CD8-positive, alpha-beta memory T cell (primary cell): ENCODE measurements around the gene AVEN. TPM values are rescaled to one million over a fixed set of nuclear protein-coding genes. Genes with fewer than 3 reads are reported as not detected.
"Not testable (repeated sequence)": the region's sequence is repeated elsewhere in the genome, so short reads cannot be mapped to it uniquely, and the experiment has no call there.

ENCODE experiments used
- CTCF ChIA-PET: fragments of 350-600 bp; sonication (Branson Sonifier 250); formaldehyde crosslinking; loops from one replicate; lab custom pipeline; 2021; ENCODE audit warnings: antibody characterized with exemption; lab: Charles Lee
- POLR2A ChIA-PET: fragments of 350-600 bp; sonication (Branson Sonifier 250); formaldehyde crosslinking; loops from one replicate; lab custom pipeline; 2021; ENCODE audit warnings: antibody characterized with exemption; lab: Charles Lee
- DNase-seq, 5 donors: peaks; one replicate each; pipeline versions ENCODE4 v3.0.0 to v3.0.0-alpha.2; 2020 to 2022; ENCODE audit warnings: mixed read lengths in 1 of 5
- H3K27ac ChIP-seq: one replicate; pipeline ENCODE4 v1.7.0; 2013; ENCODE audit warnings: low read depth, mild to moderate bottlenecking, low read length, moderate library complexity
- H3K27me3 ChIP-seq: 2 replicates; pipeline ENCODE4 v1.7.0; 2013; ENCODE audit warnings: low read length, mild to moderate bottlenecking; ENCODE audit not compliant: insufficient read depth, poor library complexity, severe bottlenecking
- H3K36me3 ChIP-seq: 2 replicates; pipeline ENCODE4 v1.7.0; 2013; ENCODE audit warnings: mild to moderate bottlenecking, low read length, moderate library complexity; ENCODE audit not compliant: insufficient read depth
- H3K4me1 ChIP-seq: 2 replicates; pipeline ENCODE4 v1.7.0; 2013; ENCODE audit warnings: mild to moderate bottlenecking, low read length, moderate library complexity; ENCODE audit not compliant: insufficient read depth
- H3K4me3 ChIP-seq: 2 replicates; pipeline ENCODE4 v1.7.0; 2013; ENCODE audit warnings: mild to moderate bottlenecking, low read length
- H3K9me3 ChIP-seq: 2 replicates; pipeline ENCODE4 v1.7.0; 2013; ENCODE audit warnings: mild to moderate bottlenecking, low read length
- H3K27ac Mint-ChIP-seq, 8 donors: one replicate each; pipeline ENCODE4 v1.8.0; 2020 to 2021; ENCODE audit warnings: mixed read lengths in 8 of 8, mild to moderate bottlenecking in 6 of 8, inconsistent platforms in 3 of 8, moderate library complexity in 3 of 8
- H3K27me3 Mint-ChIP-seq, 2 donors: one replicate each; pipeline ENCODE4 v1.8.0; 2020 to 2021; ENCODE audit warnings: mixed read lengths in 2 of 2, mild to moderate bottlenecking in 1 of 2, moderate library complexity in 1 of 2
- H3K36me3 Mint-ChIP-seq, 3 donors: one replicate each; pipeline ENCODE4 v1.8.0; 2020 to 2021; ENCODE audit warnings: mixed read lengths in 3 of 3, inconsistent platforms in 1 of 3, mild to moderate bottlenecking in 1 of 3
- H3K4me1 Mint-ChIP-seq, 3 donors: one replicate each; pipeline ENCODE4 v1.8.0; 2020 to 2021; ENCODE audit warnings: mixed read lengths in 3 of 3, inconsistent platforms in 1 of 3, mild to moderate bottlenecking in 1 of 3
- H3K4me3 Mint-ChIP-seq, 7 donors: one replicate each; pipeline ENCODE4 v1.8.0; 2020 to 2021; ENCODE audit warnings: mixed read lengths in 7 of 7, mild to moderate bottlenecking in 6 of 7, moderate library complexity in 4 of 7, inconsistent platforms in 2 of 7
- H3K9me3 Mint-ChIP-seq, 5 donors: one replicate each; pipeline ENCODE4 v1.8.0; 2020 to 2022; ENCODE audit warnings: mixed read lengths in 5 of 5, mild to moderate bottlenecking in 3 of 5, moderate library complexity in 2 of 5, inconsistent platforms in 1 of 5
- polyA plus RNA-seq: library from polyadenylated mRNA; unstranded; fragments of 300-500 nt; fragmentation: Illumina TruSeq; gene quantifications from one replicate; pipeline ENCODE4 v1.2.3, GENCODE V29; 2021
- total RNA-seq, 2 experiments: library from RNA; stranded (reverse); gene quantifications; one replicate each; pipeline ENCODE4 v1.2.3, GENCODE V29; 2021

AVEN gene
- total and polyA plus RNA-seq, 3 experiments from 2014 or later = 9.6 to 24.6 (median 23.0) TPM

DNA sequence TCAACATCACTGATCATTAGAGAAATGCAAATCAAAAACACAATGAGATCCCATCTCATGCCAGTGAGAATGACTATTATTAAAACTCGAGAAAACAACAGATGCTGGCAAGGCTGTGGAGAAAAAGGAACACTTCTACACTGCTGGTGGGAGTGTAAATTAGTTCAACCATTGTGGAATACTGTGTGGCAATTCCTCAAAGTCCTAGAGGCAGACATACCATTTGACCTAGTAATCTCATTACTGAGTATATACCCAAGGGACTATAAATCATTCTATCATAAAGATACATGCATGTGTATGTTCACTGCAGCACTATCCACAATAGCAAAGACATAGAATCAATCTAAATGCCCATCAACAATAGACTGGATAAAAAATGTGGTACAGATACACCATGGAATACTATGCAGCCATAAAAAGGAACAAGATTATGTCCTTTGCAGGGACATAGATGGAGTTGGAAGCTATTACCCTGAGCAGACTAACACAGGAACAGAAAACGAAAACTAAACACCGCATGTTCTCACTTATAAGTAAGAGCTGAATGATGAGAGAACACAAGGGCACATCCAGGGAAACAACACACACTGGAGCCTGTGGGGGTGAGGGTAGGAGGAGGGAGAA is 15.2 kb upstream of the AVEN start:
- no peak for DNase-seq
- Histone ChIP-seq H3K9me3 (no peaks in the 10 kb centered on the region), H3K36me3 (no peaks in the 10 kb centered on the region), H3K27me3 (no peaks in the 10 kb centered on the region), H3K4me1 (no peaks in the 10 kb centered on the region), H3K4me3 (no peak overlapping the region), H3K27ac (no peak overlapping the region)
- H3K27ac Mint-ChIP-seq = peak overlapping the region in 1 of 8 donors; percentile 27
- POLR2A ChIA-PET = no interaction called here
- H3K9me3 Mint-ChIP-seq = peaks cover 20 to 30% (median 26%) of the 10 kb centered on the region in 5 donors
- no peaks in the 10 kb centered on the region for H3K4me1 Mint-ChIP-seq
- CTCF ChIA-PET = no interaction called here
- H3K36me3 Mint-ChIP-seq = peaks cover 13 to 30% (median 14%) of the 10 kb centered on the region in 3 donors
- peaks cover 4 to 12% of the 10 kb centered on the region in 2 donors for H3K27me3 Mint-ChIP-seq
- H3K4me3 Mint-ChIP-seq = no peak overlapping the region

DNA sequence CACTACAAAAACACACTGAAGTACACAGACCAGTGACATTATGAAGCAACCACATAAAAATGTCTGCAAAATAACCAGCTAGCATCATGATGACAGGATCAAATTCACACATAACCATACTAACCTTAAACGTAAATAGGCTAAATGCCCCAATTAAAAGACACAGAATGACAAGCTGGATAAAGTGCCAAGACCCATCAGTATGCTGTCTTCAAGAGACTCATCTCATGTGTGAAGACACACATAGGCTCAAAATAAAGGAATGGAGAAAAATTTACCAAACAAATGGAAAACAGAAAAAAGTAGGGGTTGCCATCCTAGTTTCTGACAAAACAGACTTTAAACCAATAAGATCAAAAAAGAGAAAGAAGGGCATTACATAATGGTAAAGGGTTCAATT is 11.4 kb upstream of the AVEN start:
- H3K36me3 ChIP-seq, POLR2A ChIA-PET, H3K9me3 ChIP-seq, H3K27ac Mint-ChIP-seq, H3K4me3 Mint-ChIP-seq, H3K27me3 ChIP-seq, H3K4me3 ChIP-seq, H3K4me1 ChIP-seq, DNase-seq, H3K27ac ChIP-seq, H3K4me1 Mint-ChIP-seq: not testable (repeated sequence)
- CTCF ChIA-PET = interaction anchor here (1.3 to 1.5 kb wide), 2 partner anchors 12 to 159 kb away, joined by 4 read pairs; partner anchors contain the start of gene KATNBL1
- peaks cover 4 to 12% of the 10 kb centered on the region in 2 donors for H3K27me3 Mint-ChIP-seq
- peaks cover 14 to 35% (median 14%) of the 10 kb centered on the region in 3 donors for H3K36me3 Mint-ChIP-seq
- peaks cover 20 to 33% (median 29%) of the 10 kb centered on the region in 5 donors for H3K9me3 Mint-ChIP-seq

DNA sequence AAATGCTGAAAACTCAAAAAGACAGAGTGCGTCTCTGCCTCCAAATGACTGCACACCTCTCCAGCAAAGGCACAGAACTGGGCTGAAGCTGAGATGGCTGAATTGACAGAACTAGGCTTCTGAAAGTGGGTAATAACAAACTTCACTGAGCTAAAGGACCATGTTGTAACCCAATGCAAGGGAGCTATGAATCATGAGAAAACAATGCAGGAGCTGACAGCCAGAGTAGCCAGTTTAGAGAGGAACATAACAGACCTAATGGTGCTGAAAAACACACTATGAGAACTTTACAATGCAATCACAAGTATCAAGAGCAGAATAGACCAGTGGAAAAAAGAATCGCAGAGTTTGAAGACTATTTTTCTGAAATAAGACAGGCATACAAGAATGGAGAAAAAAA is 10.1 kb upstream of the AVEN start:
- Histone ChIP-seq H3K9me3 (no peaks in the 10 kb centered on the region), H3K36me3 (no peaks in the 10 kb centered on the region), H3K4me3 (no peak overlapping the region), H3K27ac (no peak overlapping the region), H3K4me1 (no peaks in the 10 kb centered on the region), H3K27me3 (no peaks in the 10 kb centered on the region)
- Mint-ChIP-seq H3K27me3 (peaks cover 4 to 12% of the 10 kb centered on the region in 2 donors), H3K9me3 (peaks cover 20 to 33% (median 29%) of the 10 kb centered on the region in 5 donors), H3K4me3 (no peak overlapping the region), H3K27ac (no peak overlapping the region), H3K36me3 (peaks cover 14 to 35% (median 14%) of the 10 kb centered on the region in 3 donors), H3K4me1 (no peaks in the 10 kb centered on the region)
- no peak for DNase-seq
- ChIA-PET CTCF (interaction anchor here (1.1 kb wide), 1 partner anchor 12 kb away, joined by 3 read pairs; no protein-coding TSS in a partner anchor), POLR2A (no interaction called here)

DNA sequence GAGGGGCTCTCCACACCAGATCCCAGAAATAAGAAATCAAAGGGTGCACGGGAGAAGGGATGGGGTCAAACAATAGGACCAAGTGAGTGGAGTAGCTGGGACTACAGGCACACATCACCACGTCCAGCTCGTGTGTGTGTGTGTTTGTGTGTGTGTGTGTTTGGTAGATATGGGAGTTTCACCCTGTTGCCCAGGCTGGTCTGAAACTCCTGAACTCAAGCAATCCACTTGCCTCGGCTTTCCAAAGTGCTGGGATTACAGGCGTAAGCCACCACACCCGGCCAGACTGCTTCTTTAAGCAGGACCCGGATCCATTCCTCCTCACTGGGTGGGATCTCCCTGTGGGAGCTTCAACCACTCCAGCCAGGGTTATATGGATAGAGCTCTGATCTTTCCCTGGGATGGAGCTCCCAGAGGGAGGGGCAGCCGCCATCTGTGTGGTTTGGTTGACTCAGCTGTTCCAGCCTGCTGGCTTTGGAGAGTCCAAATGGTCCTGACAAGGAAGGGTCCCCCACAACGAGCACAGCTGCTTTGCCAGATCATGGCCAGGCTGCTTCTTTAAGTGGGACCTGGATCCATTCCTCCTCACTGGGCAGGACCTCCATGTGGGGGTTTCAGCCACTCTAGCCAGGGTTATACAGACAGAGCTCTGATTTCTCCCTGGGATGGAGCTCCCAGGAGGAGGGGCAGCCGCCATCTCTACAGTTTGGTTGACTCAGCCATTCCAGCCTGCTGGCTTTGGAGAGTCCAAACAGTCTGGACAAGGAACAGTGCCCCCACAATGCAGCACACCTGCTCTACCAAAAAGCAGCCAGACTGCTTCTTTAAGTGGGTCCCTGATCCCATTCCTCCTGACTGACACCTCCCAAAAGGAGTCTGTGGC is 9.1 kb upstream of the AVEN start:
- Histone ChIP-seq H3K27me3 (no peaks in the 10 kb centered on the region), H3K36me3 (no peaks in the 10 kb centered on the region), H3K27ac (no peak overlapping the region), H3K4me1 (no peaks in the 10 kb centered on the region), H3K4me3 (no peak overlapping the region), H3K9me3 (no peaks in the 10 kb centered on the region)
- Mint-ChIP-seq H3K27ac (no peak overlapping the region), H3K27me3 (peaks cover 4 to 12% of the 10 kb centered on the region in 2 donors), H3K9me3 (peaks cover 20 to 33% (median 29%) of the 10 kb centered on the region in 5 donors), H3K36me3 (peaks cover 14 to 35% (median 14%) of the 10 kb centered on the region in 3 donors), H3K4me1 (no peaks in the 10 kb centered on the region), H3K4me3 (no peak overlapping the region)
- DNase-seq = no peak
- POLR2A ChIA-PET = no interaction called here
- CTCF ChIA-PET = interaction anchor here (1.1 kb wide), 1 partner anchor 13 kb away, joined by 3 read pairs; no protein-coding TSS in a partner anchor

DNA sequence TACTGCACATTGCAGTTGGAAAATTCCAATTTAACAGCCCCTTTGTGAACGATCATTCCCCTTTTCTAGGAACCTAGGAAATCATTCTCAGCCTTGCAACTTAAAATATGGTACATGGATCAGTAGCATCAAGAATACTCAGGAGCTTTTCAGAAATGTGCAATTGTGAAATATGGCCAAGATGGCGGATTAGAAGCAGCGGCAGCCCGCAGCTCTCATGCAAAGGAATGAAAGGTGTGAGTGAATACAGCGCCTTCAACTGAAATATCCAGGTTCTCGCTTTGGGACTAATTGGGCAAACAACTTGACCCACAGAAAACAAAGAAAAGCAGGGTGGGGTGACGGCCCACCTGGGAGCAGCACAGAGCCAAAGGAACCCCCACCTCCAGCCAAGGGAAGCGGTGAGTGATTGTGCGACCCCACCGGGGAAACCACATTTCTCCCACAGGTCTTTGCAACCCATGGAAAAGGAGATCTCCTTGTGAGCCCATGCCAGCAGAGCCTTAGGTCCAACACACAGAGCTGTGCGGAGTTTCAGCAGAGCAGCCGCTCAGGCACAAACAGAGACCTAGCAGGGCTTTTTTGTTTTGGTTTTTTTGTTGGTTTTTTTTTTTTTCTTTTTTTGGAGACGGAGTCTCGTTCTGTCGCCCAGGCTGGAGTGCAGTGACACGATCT is 7.6 kb upstream of the AVEN start:
- H3K4me3 ChIP-seq = no peak overlapping the region
- Mint-ChIP-seq H3K36me3 (peaks cover 13 to 27% (median 14%) of the 10 kb centered on the region in 3 donors), H3K27ac (no peak overlapping the region), H3K9me3 (peaks cover 18 to 26% (median 25%) of the 10 kb centered on the region in 5 donors), H3K27me3 (peaks cover 4 to 11% of the 10 kb centered on the region in 2 donors), H3K4me3 (no peak overlapping the region), H3K4me1 (no peaks in the 10 kb centered on the region)
- no peaks in the 10 kb centered on the region for H3K9me3 ChIP-seq
- H3K27ac ChIP-seq = no peak overlapping the region
- DNase-seq = no peak
- CTCF ChIA-PET = no interaction called here
- POLR2A ChIA-PET = no interaction called here
- H3K27me3 ChIP-seq = no peaks in the 10 kb centered on the region
- H3K4me1 ChIP-seq = no peaks in the 10 kb centered on the region
- H3K36me3 ChIP-seq = no peaks in the 10 kb centered on the region

DNA sequence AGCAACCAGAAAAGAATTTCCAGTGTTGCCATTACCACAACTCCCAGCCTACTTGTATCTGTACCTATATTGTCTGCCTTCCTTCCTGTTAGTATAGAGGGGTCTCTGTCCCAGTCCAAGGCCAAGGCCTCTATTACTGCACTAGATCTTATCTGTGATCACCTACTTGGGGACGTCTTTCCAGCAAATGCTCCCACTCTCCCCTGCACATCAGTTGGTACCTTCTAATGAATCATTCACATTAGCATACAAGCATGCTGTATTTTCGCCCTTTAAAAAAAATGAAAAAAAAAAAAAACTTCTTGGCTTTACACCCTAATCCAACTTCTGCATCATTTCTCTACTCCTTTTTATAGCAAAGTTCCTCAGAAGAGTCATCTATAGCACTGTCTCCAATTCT is 4.8 kb upstream of the AVEN start:
- CTCF ChIA-PET = interaction anchor here (1.0 kb wide), 1 partner anchor 323 kb away, joined by 3 read pairs; the partner anchor contains the start of gene LPCAT4
- H3K4me1 ChIP-seq = peaks cover 7% of the 10 kb centered on the region
- no peak overlapping the region for H3K27ac Mint-ChIP-seq
- H3K36me3 Mint-ChIP-seq = peaks cover 0 to 2% (median 1%) of the 10 kb centered on the region in 3 donors
- H3K9me3 Mint-ChIP-seq = peaks cover 0 to 2% (median 1%) of the 10 kb centered on the region in 5 donors
- H3K27ac ChIP-seq = no peak overlapping the region
- H3K4me1 Mint-ChIP-seq = peaks cover 8 to 12% (median 12%) of the 10 kb centered on the region in 3 donors
- no peak overlapping the region for H3K4me3 ChIP-seq
- no peaks in the 10 kb centered on the region for H3K27me3 Mint-ChIP-seq
- no peaks in the 10 kb centered on the region for H3K9me3 ChIP-seq
- no peak for DNase-seq
- POLR2A ChIA-PET = no interaction called here
- H3K4me3 Mint-ChIP-seq = peak overlapping the region in 1 of 7 donors; percentile 48
- H3K27me3 ChIP-seq = no peaks in the 10 kb centered on the region
- no peaks in the 10 kb centered on the region for H3K36me3 ChIP-seq

DNA sequence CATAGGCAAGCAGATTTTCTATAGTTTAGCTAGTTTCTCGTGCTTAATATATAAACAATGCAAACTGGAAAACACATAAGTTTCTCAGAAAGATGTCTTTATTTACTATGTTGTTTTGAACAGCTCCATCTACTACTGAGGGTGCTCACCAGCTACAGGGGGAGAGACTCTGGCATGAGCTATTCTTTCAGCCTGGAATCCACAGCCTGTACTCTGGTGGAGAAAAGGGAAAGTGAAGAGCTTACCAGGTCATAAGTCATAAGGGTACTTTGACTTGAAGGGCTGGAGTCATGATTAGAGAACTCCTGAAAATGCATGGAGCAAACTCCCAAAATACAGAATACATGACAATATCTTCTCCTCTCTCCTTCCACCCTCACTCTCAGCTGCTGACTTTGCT is 4.4 kb upstream of the AVEN start:
- Histone ChIP-seq H3K36me3 (no peaks in the 10 kb centered on the region), H3K4me3 (no peak overlapping the region), H3K9me3 (no peaks in the 10 kb centered on the region), H3K27ac (no peak overlapping the region), H3K4me1 (peaks cover 7% of the 10 kb centered on the region), H3K27me3 (no peaks in the 10 kb centered on the region)
- no peaks in the 10 kb centered on the region for H3K9me3 Mint-ChIP-seq
- ChIA-PET POLR2A (no interaction called here), CTCF (interaction anchor here (1.0 kb wide), 1 partner anchor 324 kb away, joined by 3 read pairs; the partner anchor contains the start of gene LPCAT4)
- H3K4me1 Mint-ChIP-seq = peaks cover 8 to 12% (median 12%) of the 10 kb centered on the region in 3 donors
- DNase-seq = no peak
- H3K27me3 Mint-ChIP-seq = no peaks in the 10 kb centered on the region
- H3K4me3 Mint-ChIP-seq = peak overlapping the region in 1 of 7 donors; percentile 48
- no peak overlapping the region for H3K27ac Mint-ChIP-seq
- H3K36me3 Mint-ChIP-seq = peaks cover 0 to 1% (median 0%) of the 10 kb centered on the region in 3 donors
